Karpas-422 (cell line): ENCODE results near the gene BRME1. TPM values are rescaled to one million over a fixed set of nuclear protein-coding genes. Genes with fewer than 3 reads are reported as not detected.

Source experiments
- DNase-seq: peaks from one replicate; pipeline ENCODE4 v3.0.0-alpha.2; 2015
- H2AFZ ChIP-seq: fragments of 200-600 bp; sonication (generic); 2 replicates; pipeline ENCODE4 v1.6.1; 2014; ENCODE audit warnings: antibody characterized with exemption, low read length, mixed read lengths
- H3K27ac ChIP-seq: fragments of 200-600 bp; sonication (generic); 2 replicates; pipeline ENCODE4 v1.5.1; 2014; ENCODE audit warnings: mild to moderate bottlenecking, low read length, moderate library complexity
- H3K27me3 ChIP-seq: fragments of 200-600 bp; sonication (generic); 2 replicates; pipeline ENCODE4 v1.6.1; 2014; ENCODE audit warnings: low read length, mixed read lengths
- H3K36me3 ChIP-seq: fragments of 200-600 bp; sonication (generic); 2 replicates; pipeline ENCODE4 v1.6.1; 2014; ENCODE audit warnings: low read length, mixed read lengths; ENCODE audit not compliant: insufficient read depth
- H3K4me1 ChIP-seq: fragments of 200-600 bp; sonication (generic); 2 replicates; pipeline ENCODE4 v1.6.1; 2014; ENCODE audit warnings: mild to moderate bottlenecking, low read length, mixed read lengths
- H3K4me2 ChIP-seq: fragments of 200-600 bp; sonication (generic); 2 replicates; pipeline ENCODE4 v1.6.1; 2014; ENCODE audit warnings: low read length, low read depth, mild to moderate bottlenecking; ENCODE audit not compliant: poor library complexity, severe bottlenecking
- H3K4me3 ChIP-seq: fragments of 200-600 bp; sonication (generic); 2 replicates; pipeline ENCODE4 v1.5.1; 2014; ENCODE audit warnings: mild to moderate bottlenecking, antibody characterized with exemption, low read length, mixed read lengths
- H3K79me2 ChIP-seq: fragments of 200-600 bp; sonication (generic); 2 replicates; pipeline ENCODE4 v1.6.1; 2014; ENCODE audit warnings: mild to moderate bottlenecking, low read length, mixed read lengths
- H3K9ac ChIP-seq: fragments of 200-600 bp; sonication (generic); 2 replicates; pipeline ENCODE4 v1.6.0; 2014; ENCODE audit warnings: low read length
- H3K9me2 ChIP-seq: fragments of 200-600 bp; sonication (generic), shearing (Covaris generic); replicated peaks from 2 replicates; pipeline ENCODE4 v1.6.0; 2014; ENCODE audit warnings: mild to moderate bottlenecking, low read length, moderate library complexity; ENCODE audit not compliant: insufficient read depth
- H3K9me3 ChIP-seq: fragments of 300-700, 200-600 bp; sonication (generic); 2 replicates; pipeline ENCODE4 v1.6.1; 2014; ENCODE audit warnings: low read length, mixed read lengths
- H4K20me1 ChIP-seq: fragments of 200-600 bp; sonication (generic); 2 replicates; pipeline ENCODE4 v1.6.1; 2014; ENCODE audit warnings: mild to moderate bottlenecking, antibody characterized with exemption, low read length, low read depth; ENCODE audit not compliant: insufficient read depth
- total RNA-seq: library from RNA; depleted of rRNA; stranded (reverse); fragments of >200 nt; shearing (Covaris generic); gene quantifications from 2 replicates; pipeline ENCODE4 v1.2.3, GENCODE V29; 2014; ENCODE audit warnings: low replicate concordance

Gene BRME1
- total RNA-seq, 1 experiment from 2014 or later: not detected

- H2AFZ ChIP-seq: no peak overlapping the region
- DNase-seq: no peak
- no peaks in the 10 kb centered on the region for H3K27me3 ChIP-seq
- no peaks in the 10 kb centered on the region for H3K9me2 ChIP-seq
- no peaks in the 10 kb centered on the region for H3K9me3 ChIP-seq
- H3K4me2 ChIP-seq: no peak overlapping the region
- H3K4me3 ChIP-seq: no peak overlapping the region
- H3K36me3 ChIP-seq: no peaks in the 10 kb centered on the region
- no peak overlapping the region for H3K9ac ChIP-seq
- no peaks in the 10 kb centered on the region for H4K20me1 ChIP-seq
- H3K79me2 ChIP-seq: no peaks in the 10 kb centered on the region
- no peak overlapping the region for H3K27ac ChIP-seq
- H3K4me1 ChIP-seq: peaks cover 9% of the 10 kb centered on the region
These were observed 23.5 kb downstream of the BRME1 start for GRCh38 chr19:13882419-13882795.

- peaks cover 5% of the 10 kb centered on the region for H3K4me1 ChIP-seq
- H2AFZ ChIP-seq: no peak overlapping the region
These were observed 24.1 kb downstream of the BRME1 start for GRCh38 chr19:13881692-13882418.

GRCh38 chr19:13881251-13881691, 24.6 kb downstream of the BRME1 start:
- no peak overlapping the region for H2AFZ ChIP-seq
- no peaks in the 10 kb centered on the region for H3K27me3 ChIP-seq
- no peak overlapping the region for H3K27ac ChIP-seq
- no peak overlapping the region for H3K4me2 ChIP-seq
- no peak overlapping the region for H3K9ac ChIP-seq
- H3K79me2 ChIP-seq: no peaks in the 10 kb centered on the region
- no peaks in the 10 kb centered on the region for H3K9me3 ChIP-seq
- H3K4me3 ChIP-seq: no peak overlapping the region
- no peaks in the 10 kb centered on the region for H3K36me3 ChIP-seq
- H3K9me2 ChIP-seq: no peaks in the 10 kb centered on the region
- DNase-seq: peak; percentile 45
- no peaks in the 10 kb centered on the region for H4K20me1 ChIP-seq
- H3K4me1 ChIP-seq: peaks cover 5% of the 10 kb centered on the region

More at GRCh38 chr19:13881692-13882418, 24.1 kb downstream of the BRME1 start:
- H3K9me2 ChIP-seq: no peaks in the 10 kb centered on the region
- no peaks in the 10 kb centered on the region for H4K20me1 ChIP-seq
- no peak overlapping the region for H3K4me2 ChIP-seq
- H3K9me3 ChIP-seq: no peaks in the 10 kb centered on the region
- no peaks in the 10 kb centered on the region for H3K27me3 ChIP-seq
- H3K79me2 ChIP-seq: no peaks in the 10 kb centered on the region
- no peak overlapping the region for H3K27ac ChIP-seq
- no peak overlapping the region for H3K9ac ChIP-seq
- no peak overlapping the region for H3K4me3 ChIP-seq
- DNase-seq: no peak
- no peaks in the 10 kb centered on the region for H3K36me3 ChIP-seq

GRCh38 chr19:13880059-13881043, 25.6 kb downstream of the BRME1 start:
- Histone ChIP-seq H4K20me1 (no peaks in the 10 kb centered on the region), H3K4me3 (peak overlapping the region; percentile 8; the same call in 1 of the 2 replicates), H3K27ac (no peak overlapping the region), H2AFZ (peak overlapping the region; percentile 22; the same call in 1 of the 2 replicates), H3K27me3 (no peaks in the 10 kb centered on the region), H3K36me3 (no peaks in the 10 kb centered on the region), H3K79me2 (no peaks in the 10 kb centered on the region), H3K4me2 (peak overlapping the region; percentile 34), H3K4me1 (peaks cover 5% of the 10 kb centered on the region), H3K9me2 (no peaks in the 10 kb centered on the region), H3K9ac (peak overlapping the region; percentile 9; the same call in 1 of the 2 replicates), H3K9me3 (no peaks in the 10 kb centered on the region)
- DNase-seq: peak; percentile 97

- Histone ChIP-seq H4K20me1 (no peaks in the 10 kb centered on the region), H3K4me2 (no peak overlapping the region), H3K9me2 (no peaks in the 10 kb centered on the region), H3K27me3 (no peaks in the 10 kb centered on the region), H3K27ac (no peak overlapping the region), H3K4me3 (no peak overlapping the region), H3K79me2 (no peaks in the 10 kb centered on the region), H3K9me3 (no peaks in the 10 kb centered on the region), H2AFZ (no peak overlapping the region), H3K36me3 (no peaks in the 10 kb centered on the region), H3K4me1 (peaks cover 5% of the 10 kb centered on the region), H3K9ac (no peak overlapping the region)
- no peak for DNase-seq
These were observed 28.6 kb downstream of the BRME1 start for GRCh38 chr19:13877303-13877702.

GRCh38 chr19:13876834-13877233, 29.1 kb downstream of the BRME1 start, which contains the start of gene NANOS3:
Gene NANOS3, plus strand, starts transcription at chr19:13877134. Its CDS starts 115 bp downstream, at chr19:13877249.
- H3K36me3 ChIP-seq: no peaks in the 10 kb centered on the region
- no peaks in the 10 kb centered on the region for H3K79me2 ChIP-seq
- no peak within 1 kb of the TSS for H2AFZ ChIP-seq
- H4K20me1 ChIP-seq: no peaks in the 10 kb centered on the region
- no peak within 1 kb of the TSS for H3K27ac ChIP-seq
- peaks cover 5% of the 10 kb centered on the region for H3K4me1 ChIP-seq
- H3K9me3 ChIP-seq: no peaks in the 10 kb centered on the region
- no peak within 1 kb of the TSS for H3K4me3 ChIP-seq
- DNase-seq: no peak
- no peak within 1 kb of the TSS for H3K9ac ChIP-seq
- H3K9me2 ChIP-seq: no peaks in the 10 kb centered on the region
- no peaks in the 10 kb centered on the region for H3K27me3 ChIP-seq
- H3K4me2 ChIP-seq: no peak within 1 kb of the TSS

GRCh38 chr19:13875824-13876223, 30.1 kb downstream of the BRME1 start:
- Histone ChIP-seq H3K79me2 (no peaks in the 10 kb centered on the region), H4K20me1 (no peaks in the 10 kb centered on the region), H3K9me2 (no peaks in the 10 kb centered on the region), H3K4me3 (no peak overlapping the region), H3K9ac (no peak overlapping the region), H3K27ac (no peak overlapping the region), H3K4me1 (peaks cover 5% of the 10 kb centered on the region), H2AFZ (no peak overlapping the region), H3K27me3 (no peaks in the 10 kb centered on the region), H3K4me2 (no peak overlapping the region), H3K9me3 (no peaks in the 10 kb centered on the region), H3K36me3 (no peaks in the 10 kb centered on the region)
- no peak for DNase-seq
